ENCODE results near the gene CUBN.

CUBN gene

GRCh38 chr10:16809074-16809718 is 320.4 kb downstream of the CUBN start:
- no peak overlapping the region for H3K4me3 ChIP-seq (ENCODE audit: low read length)
- DNase-seq (ENCODE audit: low read depth) = no peak
- TF ChIP-seq, protein P1, sequence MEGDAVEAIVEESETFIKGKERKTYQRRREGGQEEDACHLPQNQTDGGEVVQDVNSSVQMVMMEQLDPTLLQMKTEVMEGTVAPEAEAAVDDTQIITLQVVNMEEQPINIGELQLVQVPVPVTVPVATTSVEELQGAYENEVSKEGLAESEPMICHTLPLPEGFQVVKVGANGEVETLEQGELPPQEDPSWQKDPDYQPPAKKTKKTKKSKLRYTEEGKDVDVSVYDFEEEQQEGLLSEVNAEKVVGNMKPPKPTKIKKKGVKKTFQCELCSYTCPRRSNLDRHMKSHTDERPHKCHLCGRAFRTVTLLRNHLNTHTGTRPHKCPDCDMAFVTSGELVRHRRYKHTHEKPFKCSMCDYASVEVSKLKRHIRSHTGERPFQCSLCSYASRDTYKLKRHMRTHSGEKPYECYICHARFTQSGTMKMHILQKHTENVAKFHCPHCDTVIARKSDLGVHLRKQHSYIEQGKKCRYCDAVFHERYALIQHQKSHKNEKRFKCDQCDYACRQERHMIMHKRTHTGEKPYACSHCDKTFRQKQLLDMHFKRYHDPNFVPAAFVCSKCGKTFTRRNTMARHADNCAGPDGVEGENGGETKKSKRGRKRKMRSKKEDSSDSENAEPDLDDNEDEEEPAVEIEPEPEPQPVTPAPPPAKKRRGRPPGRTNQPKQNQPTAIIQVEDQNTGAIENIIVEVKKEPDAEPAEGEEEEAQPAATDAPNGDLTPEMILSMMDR (conservative IDR thresholded peaks at IDR 0.05; ENCODE audit: low read depth, low read length) = peak; percentile 71

DNA sequence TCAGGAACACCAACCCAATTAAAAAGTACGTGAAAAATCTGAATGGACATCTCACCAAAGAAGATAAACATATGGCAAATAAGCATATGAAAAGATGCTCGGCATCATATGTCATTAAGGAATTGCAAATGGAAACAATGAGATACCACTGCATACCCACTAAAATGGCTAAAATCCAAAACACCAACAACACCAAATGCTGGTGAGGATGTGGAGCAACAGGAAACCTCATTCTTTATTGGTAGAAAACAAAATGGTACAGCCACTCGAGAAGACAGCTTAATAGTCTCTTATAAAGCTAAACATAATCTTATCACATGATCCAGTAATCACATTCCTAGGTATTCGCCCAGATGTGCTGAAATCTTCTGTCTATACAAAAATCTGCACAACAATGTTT is 325.5 kb downstream of the CUBN start:
- H3K4me3 ChIP-seq (ENCODE audit: low read length) = no peak overlapping the region
- TF ChIP-seq, protein P1 (conservative IDR thresholded peaks at IDR 0.05; ENCODE audit: low read depth, low read length) = no peak
- no peak for DNase-seq (ENCODE audit: low read depth)

DNA sequence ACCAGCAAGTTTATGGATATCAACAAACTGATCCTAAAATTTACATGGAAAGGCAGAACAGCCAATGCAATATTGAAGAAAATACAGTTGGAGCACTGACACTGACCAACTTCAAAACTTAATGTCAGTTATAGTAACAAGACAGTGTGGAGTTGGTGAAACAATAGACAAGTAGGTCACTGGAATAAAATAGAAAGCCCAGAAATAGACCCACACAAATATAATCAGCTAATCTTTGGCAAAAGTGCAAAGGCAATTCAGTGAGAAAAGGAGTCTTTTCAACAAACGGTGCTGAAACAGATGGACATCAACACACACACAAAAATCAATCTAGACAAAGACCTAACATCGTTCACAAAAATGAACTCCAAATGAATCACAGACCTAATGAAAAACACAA is 326.1 kb downstream of the CUBN start:
- TF ChIP-seq, protein P1 (conservative IDR thresholded peaks at IDR 0.05; ENCODE audit: low read depth, low read length) = no peak
- no peak overlapping the region for H3K4me3 ChIP-seq (ENCODE audit: low read length)
- no peak for DNase-seq (ENCODE audit: low read depth)

- TF ChIP-seq, protein P1 (conservative IDR thresholded peaks at IDR 0.05; ENCODE audit: low read depth, low read length) = no peak
- no peak overlapping the region for H3K4me3 ChIP-seq (ENCODE audit: low read length)
- no peak for DNase-seq (ENCODE audit: low read depth)
Measured at GRCh38 chr10:16799621-16800020, 330.0 kb downstream of the CUBN start.

DNA sequence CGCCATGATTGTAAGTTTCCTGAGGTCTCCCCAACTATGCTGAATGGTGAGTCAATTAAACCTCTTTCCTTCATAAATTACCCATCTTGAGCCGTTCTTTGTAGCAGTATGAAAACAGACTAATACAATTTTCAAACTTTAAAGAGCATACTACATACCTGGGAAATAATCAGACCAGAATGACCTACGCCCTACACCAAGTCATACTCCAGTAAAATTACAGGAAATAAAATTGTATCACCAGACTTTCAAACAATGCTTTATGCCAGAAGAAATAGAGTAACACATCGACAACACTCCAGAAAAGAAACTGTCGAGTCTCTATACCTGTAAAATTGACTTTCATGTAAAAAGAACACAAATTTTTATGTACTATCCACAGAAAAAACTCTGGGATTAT is 331.0 kb downstream of the CUBN start:
- H3K4me3 ChIP-seq (ENCODE audit: low read length) = no peak overlapping the region
- no peak for DNase-seq (ENCODE audit: low read depth)
- TF ChIP-seq, protein P1 (conservative IDR thresholded peaks at IDR 0.05; ENCODE audit: low read depth, low read length) = no peak

- TF ChIP-seq, protein P1 (conservative IDR thresholded peaks at IDR 0.05; ENCODE audit: low read depth, low read length) = no peak
- no peak for DNase-seq (ENCODE audit: low read depth)
- no peak overlapping the region for H3K4me3 ChIP-seq (ENCODE audit: low read length)
Measured at GRCh38 chr10:16795410-16796073, 334.1 kb downstream of the CUBN start.

DNA sequence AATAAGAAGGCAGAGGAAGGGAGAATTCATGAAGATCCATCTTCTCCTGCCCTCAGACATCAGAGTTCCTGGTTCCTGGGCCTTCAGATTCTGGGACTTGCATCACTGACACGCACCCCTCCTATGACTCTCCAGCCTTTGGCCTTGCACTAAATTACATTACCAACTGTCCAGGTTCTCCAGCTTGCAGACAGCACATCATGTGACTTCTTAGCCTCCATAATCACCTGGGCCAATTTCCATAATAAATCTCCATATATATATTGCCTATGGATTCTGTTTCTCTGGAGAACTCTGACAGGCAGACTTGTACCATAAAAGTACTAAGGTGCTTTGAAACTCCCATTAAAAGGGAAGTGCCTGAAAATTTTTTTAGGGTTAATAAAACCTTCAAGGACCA is 335.6 kb downstream of the CUBN start:
- TF ChIP-seq, protein P1 (conservative IDR thresholded peaks at IDR 0.05; ENCODE audit: low read depth, low read length) = no peak
- DNase-seq (ENCODE audit: low read depth) = no peak
- no peak overlapping the region for H3K4me3 ChIP-seq (ENCODE audit: low read length)

Measured in retinal pigment epithelial cell (primary cell).